Left ventricle myocardium superior (tissue), 1 donor: ENCODE data around the gene MRPS27. TPM values are rescaled to one million over a fixed set of nuclear protein-coding genes. Genes with fewer than 3 reads are reported as not detected.
A peak's percentile ranks its signal among the peaks of the same experiment; 100 is the strongest.
"Not testable (repeated sequence)": the region's sequence is repeated elsewhere in the genome, so short reads cannot be mapped to it uniquely, and the experiment has no call there.

Source experiments
- ATAC-seq: fragments of 200-7000 bp; cut with Tn5 transposase; one replicate; pipeline ENCODE4 v1.9.1; 2020; ENCODE audit warnings: mild to moderate bottlenecking, moderate library complexity
- DNase-seq: peaks from one replicate; pipeline ENCODE4 v3.0.0-alpha.2; 2020
- intact Hi-C: fragments of 100-400 bp; cut with micrococcal nuclease; formaldehyde crosslinking; loops from one replicate; pipeline ENCODE4 v1.11.0; 2022
- microRNA-seq: library from miRNA; unstranded; fragments of <30 nt; microRNA quantifications from one replicate; pipeline ENCODE4 v1.2.0, GENCODE V29; 2020; ENCODE audit warnings: borderline number of aligned reads
- total RNA-seq: library from RNA; stranded (reverse); fragmentation: NEBNext Ultra II Directional; extraction: Animal tissue kit (Norgen Biotek cat#: 25700); gene quantifications from one replicate; pipeline ENCODE4 v1.2.1, GENCODE V29; 2021
- donor health status: DM: no; HTN: yes; CAD: no; lungs with severe emphysema.

Gene MRPS27
- total RNA-seq, 1 donor from 2014 or later: 80.1 TPM

DNA sequence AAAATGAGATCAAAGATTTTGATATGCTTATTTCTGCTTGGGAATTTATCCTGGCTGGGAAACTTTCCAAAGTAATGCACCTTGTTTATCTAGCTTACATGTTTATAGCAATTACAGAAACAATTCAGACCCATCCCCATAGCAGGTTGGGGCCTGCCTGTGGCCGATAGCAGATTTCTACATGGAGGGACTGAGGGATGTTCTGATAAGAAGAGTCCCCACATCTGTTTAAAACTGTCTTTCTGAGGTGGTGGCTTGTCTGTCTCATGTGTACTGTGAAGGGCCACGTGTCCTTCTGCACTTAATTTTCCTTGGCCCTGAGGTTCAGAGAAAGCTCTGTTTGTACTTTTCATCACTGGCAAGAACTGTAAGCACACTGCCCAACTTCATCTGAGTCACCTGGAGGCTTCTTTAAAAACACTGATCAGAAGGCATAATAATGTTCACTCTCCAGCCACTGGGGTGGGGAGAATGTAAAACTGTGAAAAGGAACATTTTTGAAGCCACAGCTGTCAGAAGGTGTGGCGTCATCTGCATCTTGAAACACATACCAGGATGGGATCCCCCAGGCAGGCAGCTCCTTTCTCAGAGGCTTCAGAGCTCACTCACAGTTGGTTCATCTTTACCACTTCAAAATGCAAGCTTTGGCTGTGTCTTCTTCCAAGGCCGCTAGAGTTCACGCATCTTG, 132.5 kb downstream of the MRPS27 start:
- ATAC-seq (no peak), DNase-seq (no peak)
- intact Hi-C loops: no loop called here

DNA sequence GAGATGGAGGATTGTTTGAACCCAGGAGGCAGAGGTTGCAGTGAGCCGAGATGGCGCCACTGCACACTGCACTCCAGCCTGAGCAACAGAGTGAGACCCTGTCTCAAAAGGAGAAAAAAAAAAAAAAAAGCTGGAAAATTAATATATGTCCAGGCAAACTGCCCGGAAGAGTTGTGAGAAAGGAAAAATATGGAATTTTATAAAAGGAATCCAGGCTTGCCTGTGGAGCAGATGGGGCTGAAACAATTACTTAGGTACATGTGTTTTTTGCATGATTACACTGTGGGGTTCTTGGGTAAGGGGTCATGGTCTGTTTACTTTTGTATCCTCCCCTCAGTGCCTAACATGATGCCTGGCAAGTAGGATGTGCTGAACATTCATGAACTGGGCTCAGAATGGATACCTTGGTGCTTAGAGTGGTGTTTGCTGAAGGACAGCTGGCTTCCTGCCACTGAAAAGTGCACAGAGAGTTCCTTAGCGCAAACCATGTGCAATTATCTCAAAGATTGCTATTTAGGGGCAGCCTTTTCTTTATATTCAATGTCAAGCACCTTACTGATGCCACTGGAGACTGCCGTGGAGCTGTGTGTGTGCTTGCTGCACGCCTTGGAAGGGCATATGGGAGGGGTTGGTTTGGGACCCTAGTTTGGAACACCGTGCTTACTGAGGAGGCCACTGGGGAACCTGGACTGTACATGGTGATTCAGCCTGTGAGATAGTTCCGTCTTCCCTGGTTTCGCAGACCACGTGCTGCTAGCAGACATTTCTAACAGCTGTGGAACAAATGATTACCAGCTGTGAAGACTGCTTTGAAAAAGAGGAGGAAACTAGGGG, 134.3 kb downstream of the MRPS27 start:
- no peak for DNase-seq
- peak; percentile 90 for ATAC-seq
- intact Hi-C loops: no loop called here

DNA sequence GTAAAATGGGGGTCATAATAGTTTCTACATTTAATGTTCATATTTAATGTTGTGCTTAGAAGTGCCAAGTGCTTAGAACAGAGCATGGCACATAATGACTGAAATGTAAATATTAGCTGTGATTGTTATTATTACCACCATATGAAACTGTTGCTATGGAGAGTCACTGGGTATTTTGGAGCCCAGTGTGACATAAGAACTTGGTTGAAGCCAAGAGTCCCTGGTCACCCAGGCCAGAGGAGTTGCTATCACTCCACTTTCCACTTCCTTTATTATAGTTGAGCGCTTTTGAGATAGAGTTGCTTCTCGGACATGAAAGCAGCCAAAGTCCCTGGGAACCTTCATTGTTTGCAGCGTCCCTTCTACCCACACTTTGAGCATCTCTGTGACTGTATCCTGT, 135.6 kb downstream of the MRPS27 start:
- no peak for DNase-seq
- no peak for ATAC-seq
- intact Hi-C loops: no loop called here

DNA sequence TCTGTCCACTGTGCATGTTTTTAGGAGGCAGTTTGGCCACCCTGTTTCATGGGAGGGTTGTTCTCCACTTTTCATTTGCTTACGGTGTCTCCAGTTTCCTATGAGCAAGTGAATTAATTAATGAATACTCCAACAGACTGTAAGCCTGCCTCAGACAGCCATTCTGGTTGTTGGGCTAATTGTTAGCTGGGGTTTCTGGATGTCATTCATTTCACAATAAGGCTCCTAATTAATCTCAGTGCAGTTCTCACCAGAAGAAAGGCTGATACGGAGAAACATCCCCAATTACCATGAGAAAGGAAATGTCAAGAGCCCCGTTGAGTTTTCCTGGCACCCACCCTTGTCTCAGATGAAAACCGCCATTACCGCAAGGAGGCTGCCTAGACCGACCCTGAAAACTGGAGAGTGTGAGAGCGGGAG, 136.9 kb downstream of the MRPS27 start:
- DNase-seq: no peak
- intact Hi-C loops: no loop called here
- no peak for ATAC-seq

DNA sequence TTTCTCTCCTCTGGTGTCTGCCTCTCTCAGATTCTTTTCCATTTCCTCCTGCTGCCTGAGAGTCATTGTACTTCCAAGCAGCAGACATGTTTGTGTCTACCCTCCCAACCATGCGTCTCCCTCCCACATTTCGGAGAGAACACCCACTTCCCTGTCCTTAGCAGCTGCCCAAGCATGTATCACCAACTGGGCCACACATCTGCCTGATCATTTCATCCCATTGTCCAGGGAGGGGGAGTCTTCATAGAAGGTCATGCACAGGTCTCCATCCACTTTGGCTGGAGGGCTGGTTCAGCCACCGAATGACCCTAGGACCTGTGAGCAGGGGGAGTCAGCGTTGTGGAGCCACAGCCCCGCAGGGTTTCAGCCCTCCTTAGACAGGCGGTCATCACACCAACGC, 137.4 kb downstream of the MRPS27 start:
- DNase-seq (no peak), ATAC-seq (no peak)
- intact Hi-C loops: no loop called here

DNA sequence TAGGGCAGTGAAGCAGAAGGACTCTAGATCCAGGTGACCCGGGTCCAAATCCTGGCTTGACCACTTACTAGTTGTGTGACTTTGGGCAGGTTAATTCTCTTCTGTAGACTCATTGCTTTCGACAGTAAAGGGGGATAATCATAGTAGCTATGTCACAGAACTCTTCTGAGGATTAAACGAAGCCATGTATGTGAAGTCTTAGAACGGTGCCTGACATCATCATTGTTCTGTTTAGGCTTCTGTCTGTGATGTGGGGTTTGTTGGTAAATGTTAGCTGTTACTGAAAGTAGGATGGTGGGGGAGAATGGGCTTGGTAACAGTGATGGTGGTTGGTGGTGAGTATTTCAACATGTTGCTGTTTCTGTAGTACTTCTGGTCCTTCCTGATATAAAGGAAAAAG, 139.1 kb downstream of the MRPS27 start:
- DNase-seq (no peak), ATAC-seq (no peak)
- intact Hi-C loops: no loop called here

DNA sequence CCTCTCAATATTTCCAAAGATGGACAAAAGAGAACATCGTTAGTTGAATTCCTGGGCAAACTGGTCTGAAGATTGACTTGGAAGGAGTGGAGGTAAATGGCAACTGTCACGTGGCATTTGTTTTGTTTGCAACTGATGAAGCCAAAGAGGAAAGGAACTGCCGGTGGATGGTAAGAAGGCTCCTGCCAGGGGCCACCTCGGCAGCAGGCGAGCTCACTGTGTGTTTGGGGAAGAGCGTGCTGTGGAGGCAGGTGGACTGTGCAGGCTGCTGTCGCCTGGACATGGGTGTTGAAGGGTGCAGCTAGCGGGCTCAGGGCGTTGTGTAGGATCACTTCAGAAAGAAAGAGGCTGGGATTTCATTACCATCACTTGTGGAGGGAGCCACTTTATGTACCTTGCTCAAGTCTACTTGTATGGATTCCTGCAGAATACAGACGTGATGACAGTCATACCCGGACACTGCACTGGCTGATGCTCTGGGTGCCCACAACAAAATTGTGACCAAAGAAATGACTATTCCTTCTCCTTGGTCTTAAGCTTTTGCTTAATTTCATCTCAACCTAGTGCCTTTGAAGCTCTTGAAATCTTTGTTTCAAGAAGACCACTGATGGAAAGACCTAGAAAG, 140.1 kb downstream of the MRPS27 start:
- intact Hi-C loops: no loop called here
- ATAC-seq (peak; percentile 17), DNase-seq (no peak)

DNA sequence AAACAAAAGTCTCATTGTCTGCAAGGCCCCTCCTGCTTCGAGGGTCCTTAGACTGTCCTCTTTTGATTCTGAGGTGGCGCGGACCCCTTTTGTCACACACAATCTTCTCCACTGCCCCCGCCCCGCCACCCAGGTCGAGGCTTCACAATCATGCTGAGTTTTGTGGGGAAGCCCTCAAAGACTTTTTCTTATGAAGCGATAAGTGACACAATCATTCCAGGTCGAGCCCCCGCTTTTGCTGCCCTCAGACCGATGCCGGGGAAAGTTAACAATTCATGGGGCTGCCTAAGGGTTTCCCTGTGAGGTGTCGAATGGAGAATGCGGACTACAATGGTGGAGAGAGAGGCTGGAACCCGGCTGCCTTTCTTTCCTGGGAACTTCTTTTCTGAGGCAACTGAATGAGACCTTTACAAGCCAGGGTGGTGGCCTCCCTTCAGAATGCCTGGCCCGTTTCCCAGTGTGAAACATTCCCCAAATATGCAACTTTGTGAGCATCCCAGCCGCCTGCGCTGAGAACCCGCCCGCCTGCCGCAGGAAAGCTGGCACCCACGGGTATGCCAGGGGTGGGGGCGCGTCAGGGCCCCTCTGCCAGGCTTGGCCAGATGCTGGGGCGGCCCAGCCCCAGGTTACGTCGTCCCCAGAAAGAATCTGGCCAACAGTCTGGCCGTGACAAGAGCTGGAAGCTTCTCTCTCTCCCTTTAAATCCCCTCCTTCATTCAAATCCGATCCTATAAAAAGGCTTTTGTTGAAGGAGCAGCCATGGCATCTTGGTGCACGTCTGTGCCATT, 140.8 kb downstream of the MRPS27 start:
- peak; percentile 65 for DNase-seq
- intact Hi-C loops: no loop called here
- ATAC-seq: peak; percentile 86

DNA sequence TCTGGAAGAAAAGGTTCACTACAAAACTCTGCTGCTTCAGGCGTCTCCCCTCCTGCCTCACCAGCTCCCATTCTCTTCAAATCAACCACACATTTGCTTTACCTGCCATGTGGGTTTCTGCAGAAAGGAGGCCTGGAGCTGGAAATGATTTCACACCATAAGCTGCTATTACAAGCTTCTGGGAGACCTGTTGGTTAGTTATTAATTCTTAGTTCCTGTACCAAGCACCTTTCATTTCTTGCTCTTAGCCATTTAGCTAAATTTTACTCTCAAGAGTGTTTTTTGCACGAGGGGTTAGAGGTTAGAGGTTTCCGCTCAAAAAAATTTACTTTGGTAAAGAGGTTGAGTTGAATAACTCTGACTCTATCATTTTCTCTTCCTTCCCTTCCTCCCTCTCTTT, 142.5 kb downstream of the MRPS27 start:
- ATAC-seq (no peak), DNase-seq (no peak)
- intact Hi-C loops: no loop called here

DNA sequence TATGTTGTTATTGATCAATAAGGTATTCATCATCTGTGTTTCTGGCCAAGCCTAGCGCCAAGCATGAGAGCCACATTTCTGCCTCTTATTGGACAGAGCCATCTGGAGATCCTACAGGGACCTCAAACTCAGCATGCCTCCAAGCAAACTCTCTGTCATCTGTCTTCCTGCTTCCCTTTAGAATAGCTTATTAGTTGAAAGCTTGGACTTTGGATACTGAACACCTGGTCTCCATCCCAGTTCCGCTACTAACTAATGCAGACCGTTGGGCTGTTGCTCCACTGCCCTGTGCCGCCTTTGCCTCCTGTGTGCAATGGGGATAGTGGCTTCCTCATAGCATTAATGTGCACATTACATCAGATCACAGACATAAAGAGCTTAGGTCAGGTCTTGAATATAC, 147.3 kb downstream of the MRPS27 start:
- intact Hi-C loops: no loop called here
- DNase-seq (no peak), ATAC-seq (no peak)

DNA sequence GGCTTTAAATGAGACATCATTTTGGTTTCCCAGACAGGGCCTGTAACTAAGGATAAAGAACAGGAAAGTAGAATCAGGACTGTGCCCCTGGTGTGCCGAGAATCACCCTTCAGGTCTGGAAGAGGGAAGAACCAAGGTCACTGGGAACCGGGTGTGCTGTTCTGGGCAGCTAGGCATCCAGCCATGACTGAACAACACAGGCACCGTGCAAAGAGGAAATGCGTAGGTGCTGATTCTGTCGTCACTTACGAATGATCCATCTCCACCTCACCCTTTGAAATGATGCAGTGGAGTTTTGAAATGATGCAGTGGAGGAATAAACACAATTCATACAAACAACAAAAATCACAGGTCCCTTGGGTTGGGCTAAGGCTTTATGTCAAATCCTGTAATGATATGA, 148.4 kb downstream of the MRPS27 start:
- peak; percentile 43 for DNase-seq
- ATAC-seq: peak; percentile 89
- intact Hi-C loops: no loop called here

DNA sequence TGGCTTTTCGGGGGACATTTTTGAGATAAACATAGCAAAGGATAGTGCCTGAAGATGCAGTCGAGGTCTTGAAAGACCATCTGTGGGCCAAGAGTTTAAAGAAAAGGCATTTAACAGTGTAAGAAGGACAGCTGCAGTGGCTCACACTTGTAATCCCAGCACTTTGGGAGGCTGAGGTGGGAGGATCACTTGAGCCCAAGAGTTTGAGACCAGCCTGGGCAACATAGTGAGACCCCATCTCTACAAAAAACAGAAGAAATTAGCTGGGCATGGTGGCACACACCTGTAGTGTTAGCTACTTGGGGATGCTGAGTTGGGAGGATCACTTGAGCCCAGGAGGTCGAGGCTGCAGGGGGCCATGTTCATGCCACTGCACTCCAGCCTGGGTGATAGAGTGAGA, 148.9 kb downstream of the MRPS27 start:
- ATAC-seq, intact Hi-C loops, DNase-seq: not testable (repeated sequence)

DNA sequence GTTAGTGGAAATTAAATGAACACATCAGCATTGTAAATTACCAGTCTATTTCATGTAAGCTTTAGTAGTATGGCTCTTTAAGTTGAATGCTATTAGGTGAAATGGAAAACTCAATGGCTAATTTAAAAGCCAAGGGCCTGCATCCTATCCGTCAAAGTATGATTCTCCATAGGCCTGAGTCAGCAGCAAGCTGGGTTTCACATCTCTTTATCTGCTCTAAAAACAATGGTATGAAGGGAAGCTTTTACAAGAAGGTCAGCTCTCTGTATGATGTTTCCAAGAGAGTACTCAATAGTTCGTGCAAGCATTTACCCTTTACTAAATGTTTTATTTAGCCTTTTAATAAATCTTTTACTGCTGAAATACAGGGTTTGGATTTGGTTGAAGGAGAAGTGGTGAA, 149.9 kb downstream of the MRPS27 start:
- no peak for ATAC-seq
- intact Hi-C loops: no loop called here
- DNase-seq: no peak

Small RNA genes lying within 50 kb of the gene (microRNA-seq; reads per million reads assigned to microRNA genes)
- not detected for gene MIR4803

Other genes starting within 250 kb of the MRPS27 start
- 67.1 TPM for gene MAP1B, start 212.8 kb downstream of the MRPS27 start, total RNA-seq
- gene PTCD2, start 133 bp upstream of the MRPS27 start, total RNA-seq: 17.7 TPM
- 8.9 TPM for gene ZNF366, start 187.2 kb upstream of the MRPS27 start, total RNA-seq